CD4-positive, alpha-beta T cell (primary cell): ENCODE data around the gene PRXL2B. TPM values are rescaled to one million over a fixed set of nuclear protein-coding genes. Genes with fewer than 3 reads are reported as not detected.

Experiments used
- ATAC-seq: fragments of 200-7000 bp; cut with Tn5 transposase; one replicate; pipeline ENCODE4 v1.10.0; 2022; ENCODE audit warnings: mild to moderate bottlenecking; ENCODE audit not compliant: poor library complexity
- CTCF ChIA-PET: fragments of 350-600 bp; sonication (Branson Sonifier 250); formaldehyde crosslinking; loops from one replicate; lab custom pipeline; 2021; ENCODE audit warnings: antibody characterized with exemption, inconsistent platforms; lab: Charles Lee
- POLR2A ChIA-PET: fragments of 350-600 bp; sonication (Branson Sonifier 250); formaldehyde crosslinking; loops from one replicate; lab custom pipeline; 2021; ENCODE audit warnings: antibody characterized with exemption, inconsistent platforms; lab: Charles Lee
- DNase-seq, 14 experiments: peaks; one replicate each; pipeline ENCODE4 v3.0.0-alpha.2; 2013 to 2020; ENCODE audit warnings: mixed read lengths in 2 of 14
- H3K27ac ChIP-seq, 2 donors: one replicate each; pipeline versions ENCODE4 v1.5.1 to v1.7.0; 2013; ENCODE audit warnings: low read length in 2 of 2, low read depth in 1 of 2, mild to moderate bottlenecking in 1 of 2
- H3K27me3 ChIP-seq, 2 experiments: 1 replicate in 1 of 2; 2 replicates in 1 of 2; pipeline versions ENCODE4 v1.6.1 to v1.7.0; 2013; ENCODE audit warnings: low read length in 2 of 2, control low read depth in 1 of 2, mild to moderate bottlenecking in 1 of 2, moderate library complexity in 1 of 2; ENCODE audit not compliant: insufficient read depth in 2 of 2, control insufficient read depth in 1 of 2
- H3K36me3 ChIP-seq: one replicate; pipeline ENCODE4 v1.6.1; 2013; ENCODE audit warnings: low read length, control low read depth; ENCODE audit not compliant: insufficient read depth
- H3K4me1 ChIP-seq: one replicate; pipeline ENCODE4 v1.6.1; 2013; ENCODE audit warnings: low read length, control low read depth; ENCODE audit not compliant: insufficient read depth
- H3K4me3 ChIP-seq: one replicate; pipeline ENCODE4 v1.5.1; 2013; ENCODE audit warnings: mild to moderate bottlenecking, low read length, moderate library complexity
- H3K9me3 ChIP-seq, 2 experiments: 1 replicate in 1 of 2; 2 replicates in 1 of 2; pipeline versions ENCODE4 v1.6.1 to v1.7.0; 2013; ENCODE audit warnings: low read length in 2 of 2, mild to moderate bottlenecking in 2 of 2, control low read depth in 1 of 2, moderate library complexity in 1 of 2; ENCODE audit not compliant: control insufficient read depth in 1 of 2, insufficient read depth in 1 of 2
- H3K27ac Mint-ChIP-seq: one replicate; pipeline ENCODE4 v1.8.0; 2020; ENCODE audit warnings: mixed read lengths
- H3K27me3 Mint-ChIP-seq: one replicate; pipeline ENCODE4 v1.8.0; 2021; ENCODE audit warnings: mixed read lengths
- H3K36me3 Mint-ChIP-seq: one replicate; pipeline ENCODE4 v1.8.0; 2021; ENCODE audit warnings: low read depth, mixed read lengths
- H3K4me1 Mint-ChIP-seq: one replicate; pipeline ENCODE4 v1.8.0; 2021; ENCODE audit warnings: low read depth, mixed read lengths
- H3K4me3 Mint-ChIP-seq: one replicate; pipeline ENCODE4 v1.8.0; 2020; ENCODE audit warnings: mild to moderate bottlenecking, mixed read lengths
- H3K9me3 Mint-ChIP-seq: one replicate; pipeline ENCODE4 v1.8.0; 2020; ENCODE audit warnings: mixed read lengths
- CTCF ChIP-seq: fragments of 200-600 bp; IDR thresholded peaks from one replicate; pipeline ENCODE4 v1.8.0; 2022; ENCODE audit warnings: antibody characterized with exemption, mild to moderate bottlenecking
- intact Hi-C, 2 experiments: fragments of 100-400 bp; cut with DNase I in 1 of 2; cut with micrococcal nuclease in 1 of 2; formaldehyde crosslinking; loops; one replicate each; pipeline versions ENCODE4 v1.15.1 to v1.9.0; 2023 to 2025; cut with DNase I, micrococcal nuclease
- total RNA-seq, 174 experiments: library from RNA in 2 of 174; stranded (reverse) in 2 of 174; gene quantifications; one replicate each; pipeline ENCODE4 v1.2.3 and lab custom pipeline; 2021 to 2026

Gene PRXL2B
- total RNA-seq, 2 experiments from 2014 or later: 11.0 to 12.8 TPM

- H3K27ac Mint-ChIP-seq: peak overlapping the region; percentile 89
- Histone ChIP-seq H3K4me3 (peak overlapping the region; percentile 57), H3K9me3 (no peaks in the 10 kb centered on the region), H3K27me3 (no peaks in the 10 kb centered on the region), H3K36me3 (no peaks in the 10 kb centered on the region), H3K27ac (peak overlapping the region; percentile 99), H3K4me1 (peaks cover 81% of the 10 kb centered on the region)
- peak; percentile 11 for TF ChIP-seq CTCF
- peak overlapping the region; percentile 67 for H3K4me3 Mint-ChIP-seq
- ATAC-seq (peak; percentile 2), DNase-seq (peak in 2 of 14 experiments; percentile 9 to 50)
- H3K27me3 Mint-ChIP-seq: no peaks in the 10 kb centered on the region
- ChIA-PET CTCF (interaction anchor here (0.6 to 2.2 kb wide), 8 partner anchors 9 to 55 kb away, joined by 3 to 18 read pairs (median 4); partner anchors contain the start of genes PANK4 and TNFRSF14), POLR2A (interaction anchor here (1.3 to 2.7 kb wide), 5 partner anchors 8 to 44 kb away, joined by 5 to 30 read pairs (median 23); partner anchors contain the start of genes PRXL2B and TNFRSF14)
- peaks cover 58% of the 10 kb centered on the region for H3K4me1 Mint-ChIP-seq
- H3K9me3 Mint-ChIP-seq: no peaks in the 10 kb centered on the region
- intact Hi-C loops: loop anchor here in 1 of 2 experiments (1.0 to 2.0 kb wide), 4 partner anchors 8 to 64 kb away; partner anchors contain the start of genes PRXL2B and TNFRSF14
- H3K36me3 Mint-ChIP-seq: peaks cover under 1% of the 10 kb centered on the region
Measured at GRCh38 chr1:2578758-2579118, 7.8 kb upstream of the PRXL2B start.

- Histone ChIP-seq H3K36me3 (no peaks in the 10 kb centered on the region), H3K4me1 (peaks cover 99% of the 10 kb centered on the region), H3K27me3 (no peaks in the 10 kb centered on the region), H3K27ac (no peak overlapping the region), H3K9me3 (no peaks in the 10 kb centered on the region), H3K4me3 (no peak overlapping the region)
- Mint-ChIP-seq H3K4me1 (peaks cover 72% of the 10 kb centered on the region), H3K9me3 (no peaks in the 10 kb centered on the region), H3K4me3 (no peak overlapping the region), H3K27ac (peak overlapping the region; percentile 89), H3K36me3 (peaks cover 9% of the 10 kb centered on the region), H3K27me3 (no peaks in the 10 kb centered on the region)
- TF ChIP-seq CTCF: no peak
- ATAC-seq (no peak), DNase-seq (no peak)
- POLR2A ChIA-PET: interaction anchor here (0.9 kb wide), 1 partner anchor 55 kb away, joined by 3 read pairs; no protein-coding TSS in a partner anchor
- CTCF ChIA-PET: interaction anchor here (0.8 kb wide), 1 partner anchor 19 kb away, joined by 3 read pairs; no protein-coding TSS in a partner anchor
- intact Hi-C loops: no loop called here
Measured at GRCh38 chr1:2580691-2581090, 5.9 kb upstream of the PRXL2B start.

- Histone ChIP-seq H3K4me3 (no peak overlapping the region), H3K9me3 (no peaks in the 10 kb centered on the region), H3K4me1 (peaks cover 88% of the 10 kb centered on the region), H3K27me3 (no peaks in the 10 kb centered on the region), H3K36me3 (no peaks in the 10 kb centered on the region), H3K27ac (no peak overlapping the region)
- POLR2A ChIA-PET: interaction anchor here (6.7 kb wide), 1 partner anchor 35 kb away, joined by 109 read pairs; no protein-coding TSS in a partner anchor
- intact Hi-C loops: no loop called here
- H3K4me1 Mint-ChIP-seq: peaks cover 72% of the 10 kb centered on the region
- H3K27me3 Mint-ChIP-seq: no peaks in the 10 kb centered on the region
- peaks cover 17% of the 10 kb centered on the region for H3K36me3 Mint-ChIP-seq
- no peaks in the 10 kb centered on the region for H3K9me3 Mint-ChIP-seq
- peak overlapping the region; percentile 98 for H3K27ac Mint-ChIP-seq
- TF ChIP-seq CTCF: no peak
- peak overlapping the region; percentile 46 for H3K4me3 Mint-ChIP-seq
- CTCF ChIA-PET: no interaction called here
- ATAC-seq (no peak), DNase-seq (peak in 1 of 14 experiments; percentile 28)
Measured at GRCh38 chr1:2582391-2582790, 4.2 kb upstream of the PRXL2B start.
